NK-92 (cell line): ENCODE measurements around the gene SMCHD1.
"Not testable (repeated sequence)": the region's sequence is repeated elsewhere in the genome, so short reads cannot be mapped to it uniquely, and the experiment has no call there.

ENCODE experiments used
- DNase-seq: peaks from one replicate; lab custom pipeline; 2025; ENCODE audit not compliant: unreplicated experiment; lab: John Stamatoyannopoulos, UW

Gene SMCHD1

DNA sequence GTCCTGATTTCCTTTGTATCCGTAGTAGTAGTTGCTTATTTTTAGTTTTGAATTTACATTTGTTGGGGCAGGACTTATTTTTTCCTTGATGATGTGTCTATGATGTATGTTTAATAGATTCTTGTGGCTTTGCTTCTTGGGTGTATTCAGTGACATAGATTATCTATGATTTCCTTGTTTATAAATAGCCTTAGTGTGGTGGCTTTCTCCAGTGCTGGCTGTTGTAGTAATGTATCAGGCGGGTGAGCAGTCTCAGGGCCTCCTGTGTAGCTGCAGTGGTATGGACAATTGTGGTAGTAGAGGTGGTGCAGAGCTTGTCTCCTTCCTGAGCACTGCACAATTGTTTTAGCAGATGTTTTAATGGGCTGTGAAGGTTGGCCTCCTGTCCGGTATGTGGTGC is 60.5 kb downstream of the SMCHD1 start:
- no peak for DNase-seq

DNA sequence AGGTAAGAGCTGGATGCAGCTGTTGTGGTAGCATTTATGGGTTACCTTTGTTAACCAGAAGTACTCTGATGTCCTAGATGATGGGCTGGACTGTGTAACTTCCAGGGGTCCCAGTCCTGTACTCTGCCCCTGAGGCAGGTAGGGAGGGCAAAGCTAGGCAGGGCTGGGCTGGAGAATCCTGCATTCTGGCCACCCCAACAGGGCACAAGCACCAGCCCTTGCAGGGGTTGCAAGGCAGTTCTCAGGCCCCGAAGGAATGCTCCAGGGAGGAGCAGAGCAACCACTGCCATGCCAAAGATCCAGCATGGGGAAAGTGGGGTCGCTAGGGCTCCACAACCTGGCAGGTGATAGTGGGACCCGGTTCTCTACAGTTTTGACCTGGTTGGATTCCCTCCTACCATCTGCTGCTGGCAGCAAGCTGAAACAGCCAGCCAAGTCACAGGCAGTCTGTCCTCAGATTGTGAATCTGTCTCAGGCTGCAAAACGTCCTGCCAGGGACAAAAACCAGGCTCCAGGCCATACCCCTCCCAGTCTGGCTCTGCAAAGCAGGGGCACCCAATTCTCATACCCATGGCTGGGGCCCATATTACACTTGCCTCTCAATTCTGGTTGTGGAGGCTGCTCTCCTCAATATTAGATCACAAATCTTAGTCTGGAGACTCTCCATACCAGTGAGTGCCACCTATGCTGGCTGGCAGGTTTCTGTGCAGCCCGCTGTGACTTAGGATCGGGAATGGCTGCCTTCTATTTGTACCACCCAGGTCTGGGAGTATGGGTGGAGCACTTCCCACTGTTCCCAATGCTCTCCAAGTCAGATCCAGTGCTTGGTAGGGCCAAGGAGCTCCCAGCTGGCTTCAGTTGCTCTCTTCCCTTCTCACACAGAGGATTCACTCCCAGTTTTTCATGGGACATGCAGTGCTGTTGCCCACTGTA is 61.1 kb downstream of the SMCHD1 start:
- DNase-seq = no peak

DNA sequence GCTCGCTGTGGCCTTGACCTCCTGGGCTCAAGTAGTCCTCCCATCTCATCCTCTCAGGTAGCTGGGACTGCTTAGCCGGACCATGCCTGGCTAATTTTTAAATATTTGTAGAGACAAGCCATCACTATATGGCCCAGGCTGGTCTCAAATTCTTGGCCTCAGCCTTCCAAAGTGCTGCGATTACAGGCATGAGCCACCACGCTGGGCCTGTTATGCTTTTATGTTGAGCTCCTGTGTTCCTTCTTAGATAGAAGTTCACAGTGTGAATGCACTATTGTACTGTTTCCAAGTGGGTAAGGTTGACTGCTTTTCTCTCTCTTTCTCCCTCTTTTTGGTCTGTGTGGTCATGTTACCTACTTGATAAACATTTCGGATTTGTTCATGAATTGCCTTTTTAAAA is 61.9 kb downstream of the SMCHD1 start:
- no peak for DNase-seq

DNA sequence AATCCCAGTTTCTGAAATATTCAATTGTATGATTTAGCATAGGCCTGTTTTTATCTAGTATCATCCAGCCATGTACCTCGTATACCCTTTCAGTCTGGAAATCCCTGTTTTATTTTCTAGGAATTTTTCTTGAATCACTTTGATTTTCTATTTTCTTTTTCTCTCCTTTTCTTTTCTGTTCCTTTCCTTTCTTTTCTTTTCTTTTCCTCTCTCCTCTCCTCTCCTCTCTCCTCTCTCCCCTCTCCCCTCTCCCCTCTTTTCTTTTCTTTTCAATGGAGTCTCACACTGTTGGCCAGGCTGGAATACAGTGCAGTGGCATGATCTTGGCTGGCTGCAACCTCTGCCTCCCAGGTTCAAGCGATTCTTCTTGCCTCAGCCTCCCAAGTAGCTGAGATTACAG is 63.5 kb downstream of the SMCHD1 start:
- DNase-seq = no peak

DNA sequence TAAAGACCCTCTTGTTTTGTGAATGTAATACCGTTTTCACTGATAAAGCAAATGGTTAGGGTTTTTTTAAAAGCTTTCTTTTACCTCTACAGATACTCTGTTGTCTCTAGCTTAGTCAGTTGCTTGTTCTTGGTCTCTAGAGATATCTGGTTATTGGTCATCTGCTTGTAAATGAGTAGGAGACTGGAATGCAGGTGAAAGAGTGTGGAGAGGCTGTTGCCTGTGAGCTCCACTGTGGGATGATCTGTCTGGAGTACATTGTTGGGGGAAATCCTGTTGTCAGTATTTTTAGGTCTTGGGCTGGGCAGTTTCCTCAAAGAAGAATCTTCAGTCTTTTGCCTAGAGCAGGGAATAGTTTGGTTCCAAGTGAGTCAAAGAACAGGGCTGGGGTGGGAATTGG is 67.7 kb downstream of the SMCHD1 start:
- DNase-seq = no peak

DNA sequence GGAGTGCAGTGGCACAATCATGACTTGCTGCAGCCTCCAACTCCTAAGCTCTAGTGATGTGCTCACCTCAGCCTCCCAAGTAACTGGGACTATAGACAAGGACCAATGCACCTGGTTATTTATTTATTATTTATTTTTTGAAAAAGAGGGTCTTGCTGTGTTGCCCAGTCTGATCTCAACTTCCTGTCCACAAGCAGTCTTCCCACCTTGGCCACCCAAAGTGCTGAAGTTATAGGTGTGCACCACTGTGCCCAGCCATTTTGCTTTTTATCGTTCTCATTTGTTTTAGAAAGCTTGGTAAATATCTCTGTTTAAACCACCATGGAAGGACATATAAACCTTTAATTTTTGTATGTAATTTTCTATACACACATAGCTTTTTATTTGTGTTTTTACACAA is 74.2 kb downstream of the SMCHD1 start:
- DNase-seq = no peak

DNA sequence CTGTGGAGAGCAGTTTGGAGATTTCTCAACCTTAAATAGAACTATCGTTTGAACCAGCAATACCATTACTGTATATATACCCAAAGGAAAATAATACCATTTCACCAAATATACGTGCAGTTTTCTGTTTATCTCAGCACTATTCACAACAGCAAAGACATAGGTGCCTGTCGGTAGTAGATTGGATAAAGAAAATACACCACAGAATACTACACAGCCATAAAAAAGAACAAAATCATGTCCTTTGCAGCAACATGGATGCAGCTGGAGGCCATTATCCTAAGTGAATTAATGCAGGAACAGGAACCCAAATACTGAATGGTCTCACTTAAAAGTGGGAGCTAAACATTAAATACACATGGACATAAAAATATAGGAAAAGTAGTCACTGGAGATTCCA is 81.3 kb downstream of the SMCHD1 start:
- DNase-seq = no peak

DNA sequence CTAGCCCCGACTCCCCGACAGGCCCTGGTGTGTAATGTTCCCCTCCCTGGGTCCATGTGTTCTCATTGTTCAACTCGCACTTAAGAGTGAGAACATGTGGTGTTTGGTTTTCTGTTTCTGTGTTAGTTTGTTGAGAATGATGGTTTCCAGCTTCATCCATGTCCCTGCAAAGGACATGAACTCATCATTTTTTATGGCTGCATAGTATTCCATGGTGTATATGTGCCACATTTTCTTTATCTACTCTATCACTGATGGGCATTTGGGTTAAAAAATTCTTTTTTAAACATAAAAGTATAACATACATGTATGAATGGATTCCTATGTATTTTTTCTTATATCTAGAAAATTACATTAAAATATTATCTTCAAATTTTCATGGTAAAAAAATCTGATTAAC is 84.6 kb downstream of the SMCHD1 start:
- DNase-seq = not testable (repeated sequence)

DNA sequence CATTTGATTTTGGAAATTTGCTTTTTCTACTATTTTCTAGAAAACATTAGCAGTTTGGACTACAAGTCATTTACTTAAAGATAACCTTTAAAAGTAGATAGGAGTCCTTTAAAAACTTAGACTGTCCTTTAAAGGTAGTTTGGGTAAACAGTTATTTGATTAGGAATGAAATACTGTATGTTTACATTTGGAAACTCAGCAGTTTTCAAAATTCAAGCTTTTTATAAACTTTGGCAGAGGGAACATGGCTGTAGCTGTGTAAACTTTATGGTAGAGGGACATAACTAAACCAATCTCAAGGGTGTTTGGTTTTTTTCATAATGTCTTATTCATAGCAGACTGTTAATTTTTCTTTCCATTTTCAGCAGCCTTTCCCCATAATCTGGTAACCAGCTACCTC is 90.7 kb downstream of the SMCHD1 start:
- no peak for DNase-seq

DNA sequence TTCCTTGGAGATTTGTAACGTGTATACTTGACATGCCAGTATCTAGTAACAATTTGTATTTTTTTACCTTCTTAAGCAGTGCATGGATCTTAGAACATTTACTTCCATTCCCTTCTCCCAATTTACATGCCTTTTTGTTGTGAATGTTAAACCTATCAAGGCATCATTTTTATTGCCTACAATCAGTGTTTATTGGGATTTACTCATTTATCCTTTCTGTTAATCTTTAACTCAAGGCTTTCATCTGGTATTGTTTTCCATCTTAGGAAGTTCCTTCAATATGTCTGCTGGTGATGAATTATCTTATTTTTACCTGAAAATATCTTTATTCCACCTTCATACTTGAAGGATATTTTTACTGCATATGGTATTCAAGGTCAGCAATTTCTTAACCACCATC is 102.8 kb downstream of the SMCHD1 start:
- no peak for DNase-seq

DNA sequence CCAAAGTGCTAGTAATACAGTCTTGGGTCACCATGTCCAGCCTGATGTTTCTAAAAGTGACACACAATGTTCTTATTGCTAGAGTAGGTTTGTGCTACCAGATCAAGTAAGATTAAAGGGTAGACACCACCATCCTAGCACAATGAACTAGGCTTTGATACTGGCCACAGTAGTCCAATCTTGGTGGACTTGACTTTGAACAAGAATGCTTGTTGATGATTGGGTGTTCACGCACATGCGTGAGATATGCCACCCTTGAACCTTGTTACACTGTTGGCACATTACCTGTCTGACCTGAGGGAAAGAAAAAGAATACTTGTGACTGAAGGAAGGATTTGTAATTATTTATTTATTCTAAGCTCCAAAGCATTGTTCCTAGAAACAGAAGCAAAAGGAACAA is 119.1 kb downstream of the SMCHD1 start:
- DNase-seq = no peak

DNA sequence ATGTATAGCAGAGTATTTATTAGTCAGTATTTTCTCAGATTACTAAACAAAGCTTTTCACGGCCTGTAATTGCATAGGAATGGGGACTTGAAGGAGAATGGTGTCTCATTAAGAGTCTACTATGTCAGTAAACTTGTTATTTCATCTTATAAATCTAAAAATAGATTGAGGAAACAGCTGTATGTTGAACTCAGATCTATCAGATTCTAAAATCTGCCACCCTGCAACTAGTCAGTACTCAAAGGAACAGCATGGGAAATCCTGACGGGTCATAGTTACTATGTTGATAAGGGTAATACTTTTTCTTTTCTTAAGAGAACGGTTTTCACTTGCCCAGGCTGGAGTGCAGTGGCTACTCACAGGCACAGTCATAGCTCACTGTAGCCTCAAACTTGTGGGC is 121.1 kb downstream of the SMCHD1 start:
- DNase-seq = no peak

DNA sequence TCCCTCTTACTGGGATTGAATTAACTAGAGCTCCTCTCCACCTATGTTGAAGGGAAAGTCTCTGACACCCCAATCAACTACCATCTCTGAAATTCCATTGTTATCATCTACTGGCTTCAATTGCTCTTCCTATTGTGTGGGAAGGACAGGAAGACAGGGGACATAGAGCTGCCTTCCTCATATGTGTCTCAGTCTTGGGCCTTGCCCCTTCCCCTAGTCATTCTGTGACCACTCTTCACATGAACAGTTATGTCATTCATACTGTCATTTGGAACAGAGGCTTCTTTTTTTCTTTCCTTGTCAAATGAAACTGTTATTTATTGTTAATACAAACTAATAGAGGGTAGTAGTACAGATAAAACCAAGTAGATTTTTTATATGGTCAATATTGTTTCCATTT is 121.7 kb downstream of the SMCHD1 start:
- DNase-seq = no peak

DNA sequence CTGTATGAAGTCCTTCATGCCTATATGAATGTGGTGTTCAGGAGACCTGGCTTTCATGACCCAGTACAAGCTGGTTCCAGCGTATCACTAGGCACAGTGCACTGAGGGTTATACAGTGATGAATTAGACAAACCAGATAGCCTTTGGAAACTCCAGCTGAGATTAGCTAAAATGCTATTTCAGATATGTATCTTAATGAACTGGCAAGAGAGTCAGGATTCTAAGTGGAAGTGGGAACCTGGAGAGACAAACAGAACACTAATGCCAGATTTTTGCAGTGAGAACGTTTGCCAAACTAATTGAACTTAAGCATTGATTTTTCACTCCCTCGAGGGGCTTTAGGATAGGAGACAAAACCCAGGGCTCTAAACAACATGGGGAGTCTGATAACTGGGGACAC is 125.2 kb downstream of the SMCHD1 start:
- no peak for DNase-seq

DNA sequence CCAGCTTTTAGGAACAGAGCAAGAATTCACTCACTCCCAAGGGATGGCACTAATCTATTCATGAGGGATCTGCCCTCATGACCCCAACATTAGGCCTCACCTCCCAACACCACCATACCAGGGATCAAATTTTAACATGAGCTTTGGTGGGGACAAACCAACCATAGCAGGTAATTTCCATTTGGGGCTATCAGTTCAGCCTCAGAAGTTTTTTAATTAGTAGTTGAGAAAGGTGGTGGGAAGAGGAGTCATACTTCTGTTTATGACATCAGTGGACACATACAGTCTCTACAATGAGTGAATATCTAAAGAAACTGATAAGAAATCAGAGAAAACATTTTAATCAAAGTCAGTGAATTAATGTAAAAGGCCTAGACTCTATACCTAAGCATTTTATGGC is 131.7 kb downstream of the SMCHD1 start:
- DNase-seq = no peak

DNA sequence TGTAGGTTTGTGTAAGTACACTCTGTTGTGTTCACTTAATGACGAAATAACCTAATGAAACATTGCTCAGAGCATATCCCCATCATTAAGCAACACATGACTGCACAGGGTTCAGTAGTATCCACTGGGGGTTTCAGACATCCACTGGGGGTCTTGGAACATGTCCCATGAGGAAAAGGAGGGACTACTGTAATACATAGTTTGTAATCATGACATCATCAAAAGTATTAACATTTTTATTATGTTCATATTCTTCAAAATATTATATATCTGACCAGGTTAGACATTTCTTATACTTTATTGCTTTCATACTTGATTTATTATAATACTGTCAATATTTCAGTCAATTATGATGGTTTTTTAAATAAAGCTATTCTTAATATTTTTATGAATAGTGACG is 136.9 kb downstream of the SMCHD1 start:
- DNase-seq = no peak

DNA sequence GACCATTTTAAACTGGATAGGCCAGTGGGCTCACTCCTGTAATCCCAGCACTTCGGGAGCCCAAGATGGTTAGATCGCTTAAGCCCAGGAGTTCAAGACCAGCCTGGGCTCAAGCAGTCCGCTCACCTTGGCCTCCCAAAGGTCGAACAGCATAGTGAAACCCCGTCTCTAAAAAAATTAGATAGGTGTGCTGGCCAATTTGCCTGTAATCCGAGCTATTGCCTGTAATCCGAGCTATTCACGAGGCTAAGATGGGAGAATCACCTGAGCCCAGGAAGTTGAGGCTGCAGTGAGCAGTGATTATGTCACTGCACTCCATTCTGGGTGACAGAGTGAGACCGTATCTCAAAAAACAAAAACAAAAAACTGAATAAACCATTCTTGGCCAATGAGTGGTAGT is 138.6 kb downstream of the SMCHD1 start:
- DNase-seq = no peak

DNA sequence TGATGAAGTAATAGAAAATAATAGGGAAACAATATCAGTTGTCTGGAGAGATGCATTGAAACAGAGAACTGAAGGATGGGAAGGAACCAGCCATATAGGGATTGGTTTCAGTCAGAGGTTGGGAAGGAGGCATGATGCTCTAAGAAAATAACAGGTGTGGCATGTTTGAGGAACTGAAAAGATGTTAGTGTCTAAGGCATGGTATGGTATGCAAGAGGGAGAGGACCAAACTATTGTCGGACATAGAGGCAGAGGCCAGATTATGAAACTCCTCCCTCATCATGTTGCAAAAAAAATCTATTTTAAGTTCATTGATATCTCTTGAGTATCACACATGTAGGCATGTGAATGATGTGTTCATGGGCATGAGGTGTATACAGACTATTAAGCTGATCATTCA is 142.4 kb downstream of the SMCHD1 start:
- no peak for DNase-seq

DNA sequence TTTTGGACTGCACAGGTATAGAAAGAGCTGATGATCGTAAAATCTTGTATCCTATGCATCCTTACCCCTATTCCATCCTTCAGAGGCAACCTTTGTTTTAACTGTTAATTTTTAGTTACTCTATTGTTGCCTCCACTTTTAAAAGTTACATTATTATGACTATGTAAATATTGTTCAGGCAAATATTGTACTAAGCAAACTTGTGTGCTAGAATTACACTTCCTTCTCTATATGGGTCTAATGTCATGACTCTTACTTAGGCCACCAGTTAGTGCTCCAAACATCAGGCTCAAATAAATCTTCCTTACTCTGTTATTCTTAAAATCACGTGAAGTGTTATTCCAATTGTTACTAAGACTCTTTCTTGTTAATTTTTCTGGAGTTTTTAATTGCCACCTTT is 143.8 kb downstream of the SMCHD1 start:
- DNase-seq = no peak

DNA sequence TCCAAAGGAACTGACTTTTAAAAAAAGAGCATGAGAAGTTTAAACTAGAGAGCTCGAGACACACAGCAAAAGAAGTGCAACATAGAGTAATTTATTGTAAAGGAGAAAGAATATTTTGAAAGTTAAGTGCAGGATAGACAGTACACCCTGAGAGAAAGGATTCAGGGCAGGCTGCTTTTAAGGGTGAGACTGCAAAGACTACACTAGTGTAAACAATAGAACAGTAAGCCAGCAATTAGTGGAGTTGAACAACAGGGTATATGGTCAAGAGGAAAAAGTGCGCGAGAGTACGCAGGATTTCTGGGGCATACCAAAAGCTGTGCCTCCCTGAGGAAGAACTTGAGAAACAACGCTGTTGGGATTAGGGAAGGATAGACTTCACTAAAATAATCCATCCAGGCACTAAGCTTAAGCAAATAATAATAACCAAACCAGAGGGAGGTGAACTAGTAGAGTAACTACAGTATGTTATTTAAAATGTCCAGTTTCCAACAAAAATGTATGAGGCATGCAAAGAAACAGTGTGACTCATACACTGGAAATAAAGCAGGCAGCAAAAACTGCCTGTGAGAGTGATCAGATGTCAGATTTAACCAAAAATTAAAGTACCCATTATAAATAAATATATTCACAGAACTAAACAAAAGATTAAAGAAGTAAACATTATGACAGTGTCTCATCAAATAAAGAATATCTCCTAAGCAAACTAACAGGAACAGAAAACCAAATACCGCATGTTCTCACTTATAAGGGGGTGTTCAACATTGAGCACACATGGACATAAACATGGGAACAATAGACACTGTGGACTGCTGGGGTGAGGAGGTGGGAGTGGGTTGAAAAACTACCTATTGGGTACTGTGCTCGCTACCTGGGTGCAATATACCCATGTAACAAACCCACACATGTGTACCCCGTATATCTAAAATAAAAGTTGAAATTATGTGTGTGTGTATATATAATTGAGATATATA is 150.7 kb downstream of the SMCHD1 start:
- DNase-seq = no peak

DNA sequence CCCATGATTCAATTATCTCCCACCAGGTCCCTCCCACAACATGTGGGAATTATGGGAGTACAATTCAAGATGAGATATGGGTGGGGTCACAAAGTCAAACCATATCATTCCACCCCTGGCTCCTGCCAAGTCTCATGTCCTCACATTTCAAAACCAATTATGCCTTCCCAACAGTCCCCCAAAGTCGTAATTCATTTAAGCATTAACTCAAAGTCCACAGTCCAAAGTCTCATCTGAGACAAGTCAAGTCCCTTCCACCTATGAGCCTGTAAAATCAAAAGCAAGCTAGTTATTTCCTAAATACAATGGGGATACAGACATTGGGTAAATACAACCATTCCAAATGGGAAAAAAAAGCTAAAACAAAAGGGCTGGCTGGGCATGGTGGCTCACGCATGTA is 153.1 kb downstream of the SMCHD1 start:
- DNase-seq = not testable (repeated sequence)

DNA sequence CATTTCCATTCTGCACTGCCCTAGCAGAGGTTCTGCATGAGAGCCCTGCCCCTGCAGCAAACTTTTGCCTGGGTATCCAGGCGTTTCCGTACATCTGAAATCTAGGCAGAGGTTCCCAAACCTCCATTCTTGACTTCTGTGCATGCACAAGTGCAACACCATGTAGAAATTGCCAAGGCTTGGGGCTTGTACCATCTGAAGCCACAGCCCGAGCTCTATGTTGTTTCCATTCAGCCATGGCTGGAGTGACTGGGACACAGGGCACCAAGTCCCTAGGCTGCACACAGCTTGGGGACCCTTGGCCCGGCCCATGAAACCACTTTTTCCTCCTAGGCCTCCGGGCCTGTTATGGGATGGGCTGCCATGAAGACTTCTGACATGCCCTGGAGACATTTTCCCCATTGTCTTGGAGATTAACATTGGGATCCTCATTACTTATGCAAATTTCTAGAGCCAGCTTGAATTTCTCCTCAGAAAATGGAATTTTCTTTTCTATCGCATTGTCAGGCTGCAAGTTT is 154.2 kb downstream of the SMCHD1 start:
- DNase-seq = not testable (repeated sequence)
